Sigmoid colon (tissue), 4 donors: ENCODE data around the gene CGB2.
"Not testable (repeated sequence)": the region's sequence is repeated elsewhere in the genome, so short reads cannot be mapped to it uniquely, and the experiment has no call there.

Experiments
- CTCF ChIP-seq, 4 experiments: fragments of 450-650 bp in 3 of 4; fragments of 200-600 bp in 1 of 4; IDR thresholded peaks; one replicate each; pipeline ENCODE4 v1.5.1; 2016 to 2019; ENCODE audit warnings: antibody characterized with exemption in 4 of 4, mild to moderate bottlenecking in 3 of 4, moderate library complexity in 2 of 4
- EP300 ChIP-seq, 4 donors: sonication (generic); formaldehyde crosslinking; IDR thresholded peaks; one replicate each; pipeline ENCODE4 v1.6.1; 2017; ENCODE audit warnings: antibody characterized with exemption in 4 of 4
- POLR2A ChIP-seq, 2 donors: fragments of 450-650 bp; IDR thresholded peaks; one replicate each; pipeline ENCODE4 v1.6.1; 2016; ENCODE audit warnings: antibody characterized with exemption in 2 of 2, mild to moderate bottlenecking in 2 of 2, moderate library complexity in 2 of 2

- TF ChIP-seq EP300, CTCF, POLR2A (IDR thresholded peaks at IDR 0.05): not testable (repeated sequence)
These were observed 7.5 kb upstream of the CGB2 start, which contains the start of gene CGB3 for GRCh38 chr19:49024233-49024632.
